ENCODE data around the gene TENM3. TPM values are rescaled to one million over a fixed set of nuclear protein-coding genes. Genes with fewer than 3 reads are reported as not detected.

The TENM3 gene
- total and polyA plus RNA-seq, 2 donors (not counting 3 experiments of a cell fraction or from before 2014, with no cell fraction given), result 3.2 to 6.2 TPM

DNA sequence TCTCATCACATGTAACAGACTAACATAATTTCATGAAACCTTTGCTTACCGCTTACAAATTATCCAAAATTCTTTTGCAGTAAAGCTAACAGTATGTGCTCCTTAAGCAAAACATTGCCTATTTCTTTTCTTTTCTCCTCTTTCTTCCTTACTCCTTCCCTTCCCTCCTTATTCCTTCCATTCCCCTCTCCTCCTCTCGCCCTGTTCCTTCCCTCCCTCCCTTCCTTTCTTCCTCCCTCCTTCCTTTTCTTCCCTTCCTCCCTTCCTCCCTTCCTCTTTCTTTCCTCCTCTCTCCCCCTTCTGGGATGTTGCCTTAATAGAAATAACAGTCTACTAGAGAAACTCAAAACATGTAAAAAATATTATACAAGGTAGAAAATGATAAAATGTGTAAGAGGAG, 246.4 kb downstream of the TENM3 start:
- Histone ChIP-seq H3K4me2 (ENCODE audit: insufficient read depth, low read length) (no peak overlapping the region), H3K9ac (replicated peaks; ENCODE audit: extremely low read depth, insufficient read depth, low read length) (no peak overlapping the region), H3K9me1 (replicated peaks; ENCODE audit: control insufficient read depth, extremely low read depth, insufficient read depth, low read length) (no peaks in the 10 kb centered on the region), H2AFZ (ENCODE audit: low read depth, low read length) (no peak overlapping the region), H3K9me3 (replicated peaks; ENCODE audit: control insufficient read depth, insufficient read depth, low read length) (no peaks in the 10 kb centered on the region), H3K4me3 (replicated peaks in 1 of 3; ENCODE audit: insufficient read depth in 1 of 3, low read depth in 1 of 3, low read length in 3 of 3) (no peak overlapping the region), H4K20me1 (replicated peaks; ENCODE audit: control insufficient read depth, extremely low read depth, insufficient read depth, low read length) (no peaks in the 10 kb centered on the region), H3K79me2 (ENCODE audit: control insufficient read depth, insufficient read depth, low read length) (no peaks in the 10 kb centered on the region), H3K27ac (ENCODE audit: insufficient read depth, low read depth, low read length) (no peak overlapping the region), H3K27me3 (ENCODE audit: control insufficient read depth in 2 of 2, insufficient read depth in 2 of 2, low read length in 2 of 2) (no peaks in the 10 kb centered on the region), H3K4me1 (ENCODE audit: control insufficient read depth, extremely low read depth, insufficient read depth, low read length) (peaks cover 3% of the 10 kb centered on the region), H3K36me3 (ENCODE audit: control insufficient read depth in 2 of 2, extremely low read depth in 1 of 2, insufficient read depth in 2 of 2, low read length in 2 of 2) (no peaks in the 10 kb centered on the region)
- ChIA-PET CTCF (interaction anchor here (1.2 kb wide), 1 partner anchor 316 kb away, joined by 5 read pairs; no protein-coding TSS in a partner anchor), POLR2A (no interaction called here)
- BruUV-seq (replicated peaks), result no TSS peak
- TF ChIP-seq FOS (IDR thresholded peaks at IDR 0.05; ENCODE audit: borderline replicate concordance, insufficient read depth, low read length) (no peak), POLR2A (IDR thresholded peaks at IDR 0.05; ENCODE audit: low read depth, low read length) (no peak), GATA2 (IDR thresholded peaks at IDR 0.05; ENCODE audit: insufficient read depth, insufficient read length, low read depth, low read length) (no peak), JUN (IDR thresholded peaks at IDR 0.05; ENCODE audit: borderline replicate concordance, insufficient read depth, insufficient read length, low read depth) (no peak), EZH2 (IDR thresholded peaks at IDR 0.05; ENCODE audit: borderline replicate concordance, low read depth, low read length, severe bottlenecking) (no peak), MYC (IDR thresholded peaks at IDR 0.05; ENCODE audit: low read depth, low read length) (no peak), POLR2AphosphoS5 (IDR thresholded peaks at IDR 0.05; ENCODE audit: insufficient read depth, low read depth, low read length) (no peak)
- TF ChIP-seq, protein P1, sequence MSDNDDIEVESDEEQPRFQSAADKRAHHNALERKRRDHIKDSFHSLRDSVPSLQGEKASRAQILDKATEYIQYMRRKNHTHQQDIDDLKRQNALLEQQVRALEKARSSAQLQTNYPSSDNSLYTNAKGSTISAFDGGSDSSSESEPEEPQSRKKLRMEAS (IDR thresholded peaks at IDR 0.05; ENCODE audit: insufficient read depth, insufficient read length), result no peak
- TF ChIP-seq, protein P2, sequence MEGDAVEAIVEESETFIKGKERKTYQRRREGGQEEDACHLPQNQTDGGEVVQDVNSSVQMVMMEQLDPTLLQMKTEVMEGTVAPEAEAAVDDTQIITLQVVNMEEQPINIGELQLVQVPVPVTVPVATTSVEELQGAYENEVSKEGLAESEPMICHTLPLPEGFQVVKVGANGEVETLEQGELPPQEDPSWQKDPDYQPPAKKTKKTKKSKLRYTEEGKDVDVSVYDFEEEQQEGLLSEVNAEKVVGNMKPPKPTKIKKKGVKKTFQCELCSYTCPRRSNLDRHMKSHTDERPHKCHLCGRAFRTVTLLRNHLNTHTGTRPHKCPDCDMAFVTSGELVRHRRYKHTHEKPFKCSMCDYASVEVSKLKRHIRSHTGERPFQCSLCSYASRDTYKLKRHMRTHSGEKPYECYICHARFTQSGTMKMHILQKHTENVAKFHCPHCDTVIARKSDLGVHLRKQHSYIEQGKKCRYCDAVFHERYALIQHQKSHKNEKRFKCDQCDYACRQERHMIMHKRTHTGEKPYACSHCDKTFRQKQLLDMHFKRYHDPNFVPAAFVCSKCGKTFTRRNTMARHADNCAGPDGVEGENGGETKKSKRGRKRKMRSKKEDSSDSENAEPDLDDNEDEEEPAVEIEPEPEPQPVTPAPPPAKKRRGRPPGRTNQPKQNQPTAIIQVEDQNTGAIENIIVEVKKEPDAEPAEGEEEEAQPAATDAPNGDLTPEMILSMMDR (IDR thresholded peaks at IDR 0.05; ENCODE audit: extremely low read depth in 1 of 2, insufficient read depth in 1 of 2, low read depth in 1 of 2, low read length in 2 of 2), result no peak
- DNase-seq (ENCODE audit: low read depth, low spot score), result no peak
- FAIRE-seq, result no peak
- dilution Hi-C loops (cut with MboI; ENCODE audit: extremely low pct_ligation_motif_present, low sequenced_read_pairs), result no loop called here
- intact Hi-C loops (cut with micrococcal nuclease), result no loop called here
